AG04449 (cell line): ENCODE results near the gene AK3.

ENCODE experiments used
- CTCF ChIA-PET: fragments of 350-600 bp; formaldehyde crosslinking; extraction: SDS; loops from one replicate; lab custom pipeline; 2021; ENCODE audit warnings: antibody characterized with exemption; lab: Yijun Ruan, JAX
- POLR2A ChIA-PET: fragments of 400-600, 350-600 bp; formaldehyde crosslinking; extraction: SDS; loops from one replicate; lab custom pipeline; 2020; ENCODE audit warnings: antibody characterized with exemption, inconsistent platforms; lab: Yijun Ruan, JAX
- DNase-seq: peaks from one replicate; pipeline ENCODE4 v3.0.0-alpha.2; 2010; ENCODE audit warnings: low read depth, low spot score
- H3K4me3 ChIP-seq: 2 replicates; pipeline ENCODE4 v1.5.1; 2011; ENCODE audit warnings: low read depth, mild to moderate bottlenecking, control low read depth, low read length
- CTCF ChIP-seq: IDR thresholded peaks from one replicate; pipeline ENCODE4 v1.5.1; 2011; ENCODE audit warnings: mild to moderate bottlenecking, moderate library complexity, low read length, control low read depth, inconsistent platforms; ENCODE audit not compliant: insufficient read depth; ENCODE audit errors: missing control alignments

The AK3 gene

GRCh38 chr9:4684820-4685219 is 56.2 kb downstream of the AK3 start:
- DNase-seq, result no peak
- ChIA-PET POLR2A (no interaction called here), CTCF (no interaction called here)
- TF ChIP-seq CTCF, result no peak
- H3K4me3 ChIP-seq, result no peak overlapping the region

GRCh38 chr9:4680750-4681149 is 60.3 kb downstream of the AK3 start:
- ChIA-PET CTCF (interaction anchor here (0.6 to 1.8 kb wide), 4 partner anchors 11 to 298 kb away, joined by 3 to 5 read pairs (median 3); no protein-coding TSS in a partner anchor), POLR2A (no interaction called here)
- TF ChIP-seq CTCF, result no peak
- H3K4me3 ChIP-seq, result peak overlapping the region; percentile 91
- no peak for DNase-seq

GRCh38 chr9:4680173-4680525 is 60.9 kb downstream of the AK3 start:
- H3K4me3 ChIP-seq, result peak overlapping the region; percentile 91
- ChIA-PET CTCF (interaction anchor here (0.6 to 1.8 kb wide), 2 partner anchors 12 to 29 kb away, joined by 3 to 5 read pairs; no protein-coding TSS in a partner anchor), POLR2A (no interaction called here)
- no peak for TF ChIP-seq CTCF
- DNase-seq, result no peak

- TF ChIP-seq CTCF, result peak; percentile 75
- CTCF ChIA-PET, result interaction anchor here (0.7 to 1.0 kb wide), 3 partner anchors 13 to 39 kb away, joined by 3 read pairs; no protein-coding TSS in a partner anchor
- peak within 1 kb of the TSS; percentile 91 for H3K4me3 ChIP-seq
- peak; percentile 57 for DNase-seq
- POLR2A ChIA-PET, result interaction anchor here (0.6 to 1.0 kb wide), 5 partner anchors 13 to 1032 kb away, joined by 3 to 4 read pairs (median 3); partner anchors contain the start of genes RIC1, SLC1A1 and SPATA6L
These were observed 61.5 kb downstream of the AK3 start, which contains the start of gene CDC37L1 for GRCh38 chr9:4679268-4680172. Gene CDC37L1, plus strand, starts transcription at chr9:4679569. Its CDS starts 199 bp downstream, at chr9:4679768.

GRCh38 chr9:4678679-4679267 is 62.2 kb downstream of the AK3 start:
- CTCF ChIA-PET, result interaction anchor here (0.7 to 1.0 kb wide), 4 partner anchors 13 to 39 kb away, joined by 3 to 4 read pairs (median 3); partner anchors contain the start of gene SPATA6L
- POLR2A ChIA-PET, result interaction anchor here (0.7 to 1.0 kb wide), 4 partner anchors 13 to 950 kb away, joined by 3 to 4 read pairs (median 3); partner anchors contain the start of genes RIC1, SLC1A1 and SPATA6L

More at GRCh38 chr9:4678679-4679267, 62.2 kb downstream of the AK3 start:
- DNase-seq, result no peak
- H3K4me3 ChIP-seq, result peak overlapping the region; percentile 91
- no peak for TF ChIP-seq CTCF
